H1 (cell line): ENCODE results near the gene CNGB1. TPM values are rescaled to one million over a fixed set of nuclear protein-coding genes. Genes with fewer than 3 reads are reported as not detected.

ENCODE experiments used
- CTCF ChIA-PET: fragments of 300-600 bp; sonication (Branson Sonifier 250); formaldehyde crosslinking; loops from one replicate; lab custom pipeline; 2021; ENCODE audit not compliant: partially characterized antibody; lab: Charles Lee
- POLR2A ChIA-PET: fragments of 300-600 bp; sonication (Branson Sonifier 250); formaldehyde crosslinking; loops from one replicate; lab custom pipeline; 2021; ENCODE audit warnings: inconsistent platforms; ENCODE audit not compliant: partially characterized antibody; lab: Charles Lee
- DNase-seq, 2 experiments: peaks; one replicate each; pipeline versions ENCODE4 v3.0.0 to v3.0.0-alpha.2; 2010 to 2022; ENCODE audit warnings: low spot score in 2 of 2, low read depth in 1 of 2, mixed read lengths in 1 of 2
- FAIRE-seq: peaks from 2 replicates; lab custom pipeline; 2011; peaks lifted over from hg19 to GRCh38; lab: Jason Lieb, UNC
- H2AFZ ChIP-seq: 2 replicates; pipeline ENCODE4 v1.8.1; 2012; ENCODE audit warnings: low read length, inconsistent platforms
- H2AK5ac ChIP-seq: 2 replicates; pipeline ENCODE4 v1.6.1; 2013; ENCODE audit warnings: low read depth, low read length
- H2BK120ac ChIP-seq: replicated peaks from 2 replicates; pipeline ENCODE3; 2013; ENCODE audit warnings: low read depth, low read length, inconsistent platforms
- H2BK12ac ChIP-seq: 2 replicates; pipeline ENCODE4 v1.6.1; 2013; ENCODE audit warnings: low read depth, low read length
- H2BK15ac ChIP-seq: 2 replicates; pipeline ENCODE4 v1.6.1; 2013; ENCODE audit warnings: low read length
- H2BK20ac ChIP-seq: 2 replicates; pipeline ENCODE4 v1.6.1; 2013; ENCODE audit warnings: low read length
- H2BK5ac ChIP-seq: 2 replicates; pipeline ENCODE4 v1.6.1; 2013; ENCODE audit warnings: low read depth, low read length
- H3K14ac ChIP-seq: 2 replicates; pipeline ENCODE4 v1.6.1; 2013; ENCODE audit warnings: inconsistent platforms; ENCODE audit not compliant: insufficient read length
- H3K18ac ChIP-seq: 2 replicates; pipeline ENCODE4 v1.6.1; 2013; ENCODE audit warnings: low read length; ENCODE audit errors: extremely low read depth
- H3K23ac ChIP-seq: 2 replicates; pipeline ENCODE4 v1.6.1; 2013; ENCODE audit warnings: inconsistent platforms; ENCODE audit not compliant: insufficient read length
- H3K23me2 ChIP-seq: 2 replicates; pipeline ENCODE4 v1.6.1; 2013; ENCODE audit warnings: low read depth, low read length
- H3K27ac ChIP-seq: 2 replicates; pipeline ENCODE4 v1.6.1; 2011; ENCODE audit warnings: low read depth, low read length, inconsistent platforms
- H3K27me3 ChIP-seq, 4 experiments: replicated peaks in 1 of 4; 1 replicate in 1 of 4; 2 replicates in 3 of 4; pipeline versions ENCODE4 v1.6.1 to v1.8.1; 2011 to 2013; ENCODE audit warnings: low read length in 3 of 4, mild to moderate bottlenecking in 3 of 4, inconsistent platforms in 2 of 4, mixed read lengths in 2 of 4, moderate library complexity in 1 of 4; ENCODE audit not compliant: control insufficient read depth in 3 of 4, insufficient read depth in 3 of 4; ENCODE audit errors: extremely low read depth in 1 of 4
- H3K36me3 ChIP-seq, 4 experiments: 2 replicates each; pipeline versions ENCODE4 v1.6.1 to v1.8.1; 2011 to 2013; ENCODE audit warnings: mild to moderate bottlenecking in 4 of 4, low read length in 3 of 4, moderate library complexity in 2 of 4, control low read depth in 1 of 4, inconsistent platforms in 1 of 4; ENCODE audit not compliant: insufficient read depth in 4 of 4, control insufficient read depth in 2 of 4
- H3K4ac ChIP-seq: replicated peaks from 2 replicates; pipeline ENCODE3; 2013; ENCODE audit warnings: low read length, low read depth, mixed read lengths, inconsistent platforms; ENCODE audit not compliant: insufficient read length
- H3K4me1 ChIP-seq, 4 experiments: replicated peaks in 1 of 4; 1 replicate in 1 of 4; 2 replicates in 3 of 4; pipeline versions ENCODE4 v1.6.1 to v1.8.1; 2011 to 2013; ENCODE audit warnings: low read length in 3 of 4, inconsistent platforms in 2 of 4, mixed read lengths in 1 of 4; ENCODE audit not compliant: insufficient read depth in 4 of 4, control insufficient read depth in 3 of 4
- H3K4me2 ChIP-seq, 2 experiments: 2 replicates each; pipeline versions ENCODE4 v1.6.1 to v1.8.1; 2011 to 2013; ENCODE audit warnings: low read depth in 2 of 2, low read length in 2 of 2, control low read depth in 1 of 2, inconsistent platforms in 1 of 2, mild to moderate bottlenecking in 1 of 2; ENCODE audit not compliant: insufficient read depth in 1 of 2
- H3K4me3 ChIP-seq, 4 experiments: fragments of 200-600, 300-600 bp in 1 of 4; sonication (generic), shearing (Covaris generic), sonication (Bioruptor Twin) in 1 of 4; 2 replicates each; pipeline versions ENCODE4 v1.5.1 to v1.8.1; 2011 to 2016; ENCODE audit warnings: low read length in 4 of 4, low read depth in 3 of 4, control low read depth in 2 of 4, inconsistent platforms in 2 of 4, mild to moderate bottlenecking in 2 of 4, mixed read lengths in 1 of 4, moderate library complexity in 1 of 4; ENCODE audit not compliant: insufficient read depth in 2 of 4; ENCODE audit errors: extremely low read depth in 1 of 4
- H3K56ac ChIP-seq: replicated peaks from 2 replicates; pipeline ENCODE3; 2013; ENCODE audit warnings: low read depth, mild to moderate bottlenecking, mixed read lengths, low read length, inconsistent platforms; ENCODE audit not compliant: insufficient read length
- H3K79me1 ChIP-seq: 2 replicates; pipeline ENCODE4 v1.6.1; 2013; ENCODE audit warnings: low read depth, low read length, control low read depth
- H3K79me2 ChIP-seq, 2 experiments: 2 replicates each; pipeline versions ENCODE4 v1.6.1 to v1.8.1; 2012 to 2013; ENCODE audit warnings: low read length in 2 of 2, mild to moderate bottlenecking in 2 of 2, inconsistent platforms in 1 of 2; ENCODE audit not compliant: insufficient read depth in 2 of 2, control insufficient read depth in 1 of 2
- H3K9ac ChIP-seq, 4 experiments: replicated peaks in 1 of 4; 1 replicate in 1 of 4; 2 replicates in 3 of 4; pipeline versions ENCODE4 v1.6.1 to v1.8.1; 2011 to 2013; ENCODE audit warnings: low read depth in 3 of 4, low read length in 3 of 4, control low read depth in 2 of 4, mild to moderate bottlenecking in 2 of 4, moderate library complexity in 2 of 4, inconsistent platforms in 1 of 4; ENCODE audit errors: extremely low read depth in 1 of 4
- H3K9me3 ChIP-seq, 2 experiments: 2 replicates each; pipeline versions ENCODE4 v1.6.1 to v1.8.1; 2012 to 2013; ENCODE audit warnings: mild to moderate bottlenecking in 2 of 2, moderate library complexity in 2 of 2, control low read depth in 1 of 2, inconsistent platforms in 1 of 2, low read depth in 1 of 2, low read length in 1 of 2, mixed read lengths in 1 of 2; ENCODE audit not compliant: insufficient read depth in 2 of 2
- H4K20me1 ChIP-seq, 2 experiments: replicated peaks in 1 of 2; 2 replicates each; pipeline versions ENCODE3 to v1.8.1; 2011 to 2013; ENCODE audit warnings: inconsistent platforms in 2 of 2, low read length in 2 of 2, mild to moderate bottlenecking in 1 of 2; ENCODE audit not compliant: insufficient read depth in 2 of 2, control insufficient read depth in 1 of 2
- H4K5ac ChIP-seq: 2 replicates; pipeline ENCODE4 v1.6.1; 2013; ENCODE audit warnings: low read length, low read depth, mixed read lengths, inconsistent platforms; ENCODE audit not compliant: insufficient read length
- H4K8ac ChIP-seq: 2 replicates; pipeline ENCODE4 v1.8.0; 2013; ENCODE audit warnings: mild to moderate bottlenecking, moderate library complexity, low read length, inconsistent platforms; ENCODE audit not compliant: insufficient read depth; ENCODE audit errors: extremely low read depth
- H4K91ac ChIP-seq: replicated peaks from 2 replicates; pipeline ENCODE3; 2013; ENCODE audit warnings: low read length, mixed read lengths, inconsistent platforms; ENCODE audit not compliant: insufficient read length
- CHD2 ChIP-seq: IDR thresholded peaks from 2 replicates; pipeline ENCODE4 v1.6.1; 2012; ENCODE audit warnings: low read length, improper control_type of control experiment
- CTBP2 ChIP-seq: IDR thresholded peaks from 2 replicates; pipeline ENCODE4 v1.7.0; 2011; ENCODE audit warnings: borderline replicate concordance, mild to moderate bottlenecking, moderate library complexity, mixed read lengths, low read length; ENCODE audit not compliant: insufficient read depth, insufficient read length
- E2F6 ChIP-seq: IDR thresholded peaks from 2 replicates; pipeline ENCODE4 v1.6.1; 2012; ENCODE audit warnings: inconsistent platforms
- HDAC2 ChIP-seq, 2 experiments: fragments of 300-600 bp in 1 of 2; sonication (generic) in 1 of 2; IDR thresholded peaks; 2 replicates each; pipeline ENCODE4 v1.6.1; 2011 to 2012; ENCODE audit warnings: low read depth in 2 of 2, low read length in 2 of 2, mild to moderate bottlenecking in 2 of 2, moderate library complexity in 2 of 2, borderline replicate concordance in 1 of 2, inconsistent platforms in 1 of 2
- HDAC6 ChIP-seq: IDR thresholded peaks from one replicate; pipeline ENCODE4 v1.7.1; 2012; ENCODE audit warnings: low read depth, mild to moderate bottlenecking, inconsistent platforms, low read length, moderate library complexity
- KDM1A ChIP-seq: fragments of 200-600, 300-600 bp; sonication (generic); IDR thresholded peaks from 2 replicates; pipeline ENCODE4 v1.7.1; 2016; ENCODE audit warnings: mild to moderate bottlenecking, low read length, borderline replicate concordance
- MAFK ChIP-seq: IDR thresholded peaks from 2 replicates; pipeline ENCODE4 v1.6.1; 2012; ENCODE audit warnings: low read depth, mild to moderate bottlenecking, improper control_type of control experiment, low read length
- POLR2A ChIP-seq, 2 experiments: IDR thresholded peaks; 1 replicate in 1 of 2; 2 replicates in 1 of 2; pipeline ENCODE4 v1.6.1; 2011; ENCODE audit warnings: low read depth in 2 of 2, low read length in 2 of 2, mild to moderate bottlenecking in 2 of 2; ENCODE audit errors: control extremely low read depth in 1 of 2
- RBBP5 ChIP-seq: IDR thresholded peaks from 2 replicates; pipeline ENCODE4 v1.7.1; 2012; ENCODE audit warnings: low read depth, mild to moderate bottlenecking, inconsistent platforms, low read length, moderate library complexity, borderline replicate concordance
- RNF2 ChIP-seq: fragments of 200-900, 300-1000 bp; sonication (generic); IDR thresholded peaks from 2 replicates; pipeline ENCODE4 v1.7.1; 2016; ENCODE audit warnings: borderline replicate concordance, low read depth, mild to moderate bottlenecking, antibody characterized with exemption, low read length; ENCODE audit not compliant: poor library complexity, severe bottlenecking; ENCODE audit errors: missing control alignments
- SP2 ChIP-seq: IDR thresholded peaks from 2 replicates; pipeline ENCODE4 v1.6.1; 2012; ENCODE audit warnings: mild to moderate bottlenecking, low read length, inconsistent platforms
- SRF ChIP-seq: IDR thresholded peaks from 2 replicates; pipeline ENCODE4 v1.6.1; 2011; ENCODE audit warnings: mild to moderate bottlenecking, low read depth, low read length, moderate library complexity
- WGBS, 2 experiments: shearing (Covaris generic) in 1 of 2; methylation state at CpG; one replicate each; pipeline versions ENCODE4 v1.1.6 to v1.1.7; 2013 to 2015; ENCODE audit warnings: low lambda C conversion rate in 2 of 2, mixed read lengths in 2 of 2, inconsistent platforms in 1 of 2, low coverage in 1 of 2, missing lambda C conversion rate in 1 of 2; ENCODE audit not compliant: insufficient replicate concordance in 2 of 2, insufficient coverage in 1 of 2, insufficient read length in 1 of 2; ENCODE audit errors: extremely low coverage in 1 of 2, missing lambda C conversion rate in 1 of 2; 5-methylcytosine and 5-hydroxymethylcytosine counted together
- polyA plus RNA-seq, 7 experiments: library from polyadenylated mRNA; depleted of rRNA in 3 of 7; stranded (reverse) in 5 of 7; unstranded in 2 of 7; fragments of >200 nt in 5 of 7; fragments of 200-250 nt in 2 of 7; gene quantifications; 1 replicate in 5 of 7; 2 replicates in 1 of 7; 4 replicates in 1 of 7; pipeline versions ENCODE4 v1.2.1 to v1.2.3, GENCODE V29; 2011 to 2013; ENCODE audit warnings: missing spikeins in 2 of 7, mixed read lengths in 2 of 7
- total RNA-seq: library from RNA; stranded (reverse); fragmentation: NEBNext Ultra II Directional; extraction: Animal tissue kit (Norgen Biotek cat#: 25700); gene quantifications from 2 replicates; pipeline ENCODE4 v1.2.1, GENCODE V29; 2021

The CNGB1 gene
- total and polyA plus RNA-seq, 2 of the 8 experiments (the other 6 are each of a cell fraction or from before 2014, with no cell fraction given) = not detected

GRCh38 chr16:57972306-57972705, 1.4 kb upstream of the CNGB1 start:
- Histone ChIP-seq H2BK20ac (no peak overlapping the region), H3K4ac (no peak overlapping the region), H2BK120ac (no peak overlapping the region), H3K9ac (no peak overlapping the region), H3K9me3 (no peaks in the 10 kb centered on the region), H3K27ac (no peak overlapping the region), H2BK5ac (no peak overlapping the region), H3K18ac (no peak overlapping the region), H2BK15ac (no peak overlapping the region), H4K5ac (no peak overlapping the region), H3K4me1 (no peaks in the 10 kb centered on the region; a peak in 1 of 7 replicates), H3K4me2 (no peak overlapping the region), H4K8ac (peak overlapping the region; percentile 81; the same call in 1 of the 2 replicates), H2AFZ (no peak overlapping the region), H2AK5ac (no peak overlapping the region), H4K91ac (no peak overlapping the region), H3K36me3 (no peaks in the 10 kb centered on the region), H3K79me1 (no peaks in the 10 kb centered on the region), H3K14ac (no peak overlapping the region), H3K23me2 (no peaks in the 10 kb centered on the region), H3K4me3 (no peak overlapping the region), H3K27me3 (no peaks in the 10 kb centered on the region), H3K56ac (no peak overlapping the region), H4K20me1 (no peaks in the 10 kb centered on the region), H3K23ac (no peak overlapping the region), H2BK12ac (no peak overlapping the region), H3K79me2 (no peaks in the 10 kb centered on the region)
- DNase-seq = no peak
- TF ChIP-seq HDAC2 (IDR thresholded peaks at IDR 0.05; ENCODE audit: borderline replicate concordance in 1 of 2, low read depth in 2 of 2, low read length in 2 of 2) (no peak), MAFK (no peak), CTBP2 (no peak), POLR2A (IDR thresholded peaks at IDR 0.05; ENCODE audit: control extremely low read depth in 1 of 2, low read depth in 2 of 2, low read length in 2 of 2) (no peak), SRF (no peak), E2F6 (no peak), RNF2 (no peak), RBBP5 (no peak), KDM1A (no peak), SP2 (no peak), HDAC6 (no peak), CHD2 (no peak)
- 76% methylated on average over 4 of the region's 4 CpGs; no CpG with 5 or more reads in 1 of the 2 experiments for WGBS, 2 experiments
- ChIA-PET POLR2A (interaction anchor here (0.6 to 3.2 kb wide), 2 partner anchors 10 to 559 kb away, joined by 3 to 10 read pairs; no protein-coding TSS in a partner anchor), CTCF (interaction anchor here (0.6 to 5.8 kb wide), 14 partner anchors 8 to 178 kb away, joined by 3 to 40 read pairs (median 4); no protein-coding TSS in a partner anchor)
- no peak for FAIRE-seq
